HEK293 (cell line): ENCODE data around the gene FBLL1.

Experiments
- GLIS2 ChIP-seq: fragments of 450-650 bp; formaldehyde crosslinking; IDR thresholded peaks from 2 replicates; pipeline ENCODE4 v1.5.1; 2016; ENCODE audit warnings: missing biosample characterization, missing genetic modification characterization
- HOXA7 ChIP-seq: sonication (generic); formaldehyde crosslinking; IDR thresholded peaks from 2 replicates; pipeline ENCODE4 v1.8.1; 2022; ENCODE audit warnings: missing genetic modification reagents, borderline replicate concordance
- HOXC10 ChIP-seq: sonication (generic); formaldehyde crosslinking; IDR thresholded peaks from 2 replicates; pipeline ENCODE4 v1.8.1; 2023; ENCODE audit warnings: mild to moderate bottlenecking, missing genetic modification reagents
- IKZF3 ChIP-seq: fragments of 450-650 bp; IDR thresholded peaks from 2 replicates; pipeline ENCODE4 v1.5.0; 2018; ENCODE audit warnings: missing biosample characterization, mild to moderate bottlenecking, missing genetic modification characterization, moderate library complexity
- KLF10 ChIP-seq: fragments of 450-650 bp; IDR thresholded peaks from 2 replicates; pipeline ENCODE4 v1.5.1; 2018; ENCODE audit warnings: missing biosample characterization, mild to moderate bottlenecking, missing genetic modification characterization
- MZF1 ChIP-seq: fragments of 450-650 bp; formaldehyde crosslinking; IDR thresholded peaks from 2 replicates; pipeline ENCODE4 v1.5.1; 2017; ENCODE audit warnings: missing biosample characterization, missing genetic modification characterization, borderline replicate concordance
- PRDM1 ChIP-seq: fragments of 450-650 bp; formaldehyde crosslinking; IDR thresholded peaks from 2 replicates; pipeline ENCODE4; 2016; ENCODE audit warnings: missing biosample characterization, missing genetic modification characterization
- SP2 ChIP-seq: fragments of 450-650 bp; formaldehyde crosslinking; IDR thresholded peaks from 2 replicates; pipeline ENCODE4 v1.5.1; 2016; ENCODE audit warnings: missing biosample characterization, missing genetic modification characterization
- TRIM28 ChIP-seq: IDR thresholded peaks from 2 replicates; pipeline ENCODE4 v1.6.1; 2011; ENCODE audit warnings: low read length, control low read depth, borderline replicate concordance
- ZBTB10 ChIP-seq: fragments of 450-650 bp; formaldehyde crosslinking; IDR thresholded peaks from 2 replicates; pipeline ENCODE4 v1.5.1; 2016; ENCODE audit warnings: missing biosample characterization, missing genetic modification characterization
- ZBTB26 ChIP-seq: fragments of 450-650 bp; formaldehyde crosslinking; optimal IDR thresholded peaks from 2 replicates; pipeline ENCODE3; 2016; ENCODE audit warnings: missing biosample characterization, mild to moderate bottlenecking, missing genetic modification characterization
- ZEB2 ChIP-seq: fragments of 450-650 bp; formaldehyde crosslinking; IDR thresholded peaks from 2 replicates; pipeline ENCODE4 v1.5.1; 2016; ENCODE audit warnings: missing biosample characterization, missing genetic modification characterization
- ZNF133 ChIP-seq: fragments of 450-650 bp; formaldehyde crosslinking; IDR thresholded peaks from 2 replicates; pipeline ENCODE4 v1.5.1; 2016; ENCODE audit warnings: missing biosample characterization, missing genetic modification characterization
- ZNF23 ChIP-seq: fragments of 450-650 bp; formaldehyde crosslinking; IDR thresholded peaks from 2 replicates; pipeline ENCODE4 v1.5.1; 2016; ENCODE audit warnings: missing biosample characterization, missing genetic modification characterization, borderline replicate concordance
- ZNF341 ChIP-seq: fragments of 450-650 bp; formaldehyde crosslinking; IDR thresholded peaks from 2 replicates; pipeline ENCODE4; 2016; ENCODE audit warnings: low read depth, missing biosample characterization, missing genetic modification characterization
- ZNF521 ChIP-seq: fragments of 450-650 bp; formaldehyde crosslinking; IDR thresholded peaks from 2 replicates; pipeline ENCODE4 v1.5.1; 2017; ENCODE audit warnings: missing biosample characterization, mild to moderate bottlenecking, missing genetic modification characterization
- ZNF629 ChIP-seq: fragments of 450-650 bp; formaldehyde crosslinking; IDR thresholded peaks from 2 replicates; pipeline ENCODE4 v1.5.1; 2017; ENCODE audit warnings: missing biosample characterization, missing genetic modification characterization
- ZNF639 ChIP-seq: fragments of 450-650 bp; formaldehyde crosslinking; IDR thresholded peaks from 2 replicates; pipeline ENCODE4 v1.5.1; 2016; ENCODE audit warnings: missing biosample characterization, missing genetic modification characterization
- ZNF660 ChIP-seq: fragments of 450-650 bp; IDR thresholded peaks from 2 replicates; pipeline ENCODE4 v1.5.1; 2018; ENCODE audit warnings: missing biosample characterization, mild to moderate bottlenecking, missing genetic modification characterization
- ZNF776 ChIP-seq: fragments of 450-650 bp; formaldehyde crosslinking; IDR thresholded peaks from 2 replicates; pipeline ENCODE4 v1.5.0; 2017; ENCODE audit warnings: missing biosample characterization, missing genetic modification characterization, borderline replicate concordance
- ZNF791 ChIP-seq: fragments of 450-650 bp; formaldehyde crosslinking; IDR thresholded peaks from 2 replicates; pipeline ENCODE4 v1.5.1; 2016; ENCODE audit warnings: missing biosample characterization, missing genetic modification characterization
- TF ChIP-seq, protein P1 (sequence below): fragments of 450-650 bp; formaldehyde crosslinking; IDR thresholded peaks from 2 replicates; pipeline ENCODE4 v1.5.1; 2016; ENCODE audit warnings: missing biosample characterization, missing genetic modification characterization
- TF ChIP-seq, protein P2 (sequence below): fragments of 450-650 bp; formaldehyde crosslinking; IDR thresholded peaks from 2 replicates; pipeline ENCODE4 v1.5.1; 2017; ENCODE audit warnings: missing biosample characterization, missing genetic modification characterization
- TF ChIP-seq, protein P3 (sequence below): fragments of 450-650 bp; formaldehyde crosslinking; IDR thresholded peaks from 2 replicates; pipeline ENCODE4 v1.5.1; 2016; ENCODE audit warnings: missing biosample characterization, missing genetic modification characterization
- TF ChIP-seq, protein P4 (sequence below): fragments of 450-650 bp; formaldehyde crosslinking; IDR thresholded peaks from 2 replicates; pipeline ENCODE4 v1.5.1; 2016; ENCODE audit warnings: missing biosample characterization, missing genetic modification characterization
- TF ChIP-seq, protein P5 (sequence below): fragments of 450-650 bp; formaldehyde crosslinking; IDR thresholded peaks from 2 replicates; pipeline ENCODE4 v1.5.1; 2016; ENCODE audit warnings: missing biosample characterization, missing genetic modification characterization

Gene FBLL1

DNA sequence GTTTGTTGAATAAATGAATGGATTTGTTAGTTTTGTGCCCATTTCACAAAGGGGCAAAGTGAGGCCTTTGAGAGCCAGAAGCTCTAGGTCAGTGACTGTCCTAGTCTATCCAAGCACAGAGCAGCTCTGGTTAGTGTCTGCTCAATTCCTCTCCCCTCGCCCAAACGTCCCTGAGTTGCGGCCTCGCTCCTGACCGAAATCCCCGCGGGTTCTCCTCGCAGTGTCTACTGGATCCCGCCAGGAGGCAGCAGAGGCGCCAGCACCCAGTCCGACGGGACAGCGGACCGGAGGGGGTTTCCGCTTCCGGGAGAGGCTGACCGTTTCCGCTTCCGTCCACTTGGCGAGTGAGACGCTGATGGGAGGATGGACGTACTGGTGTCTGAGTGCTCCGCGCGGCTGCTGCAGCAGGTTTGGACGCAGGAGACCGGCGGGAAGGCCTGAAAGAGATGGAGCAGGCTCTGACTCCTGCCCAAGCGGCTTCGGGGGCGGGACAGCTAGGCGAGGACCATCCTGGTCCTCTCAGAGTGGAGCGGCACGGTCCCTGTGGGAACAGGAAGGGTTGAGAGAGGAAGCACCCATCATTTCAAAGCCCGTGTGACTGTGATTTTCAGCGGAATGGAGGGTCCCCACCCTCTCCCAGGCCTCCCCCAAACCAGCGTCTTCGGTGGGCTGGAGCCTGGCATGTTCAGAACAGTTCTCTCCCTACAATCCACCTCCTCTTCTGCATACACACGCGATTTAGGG is 42.8 kb upstream of the FBLL1 start, which contains the start of gene RARS1 (continued):
- no peak for TF ChIP-seq ZNF521 (tag by site-specific recombination)
- TF ChIP-seq ZEB2 (tag by site-specific recombination) = peak; percentile 40; the same call in 1 of the 2 replicates
- no peak for TF ChIP-seq ZNF341 (tag by site-specific recombination)
- peak; percentile 96 for TF ChIP-seq SP2 (tag by site-specific recombination)
- no peak for TF ChIP-seq ZNF133
- no peak for TF ChIP-seq HOXA7 (CRISPR knock-in tag)
- TF ChIP-seq, protein P1, sequence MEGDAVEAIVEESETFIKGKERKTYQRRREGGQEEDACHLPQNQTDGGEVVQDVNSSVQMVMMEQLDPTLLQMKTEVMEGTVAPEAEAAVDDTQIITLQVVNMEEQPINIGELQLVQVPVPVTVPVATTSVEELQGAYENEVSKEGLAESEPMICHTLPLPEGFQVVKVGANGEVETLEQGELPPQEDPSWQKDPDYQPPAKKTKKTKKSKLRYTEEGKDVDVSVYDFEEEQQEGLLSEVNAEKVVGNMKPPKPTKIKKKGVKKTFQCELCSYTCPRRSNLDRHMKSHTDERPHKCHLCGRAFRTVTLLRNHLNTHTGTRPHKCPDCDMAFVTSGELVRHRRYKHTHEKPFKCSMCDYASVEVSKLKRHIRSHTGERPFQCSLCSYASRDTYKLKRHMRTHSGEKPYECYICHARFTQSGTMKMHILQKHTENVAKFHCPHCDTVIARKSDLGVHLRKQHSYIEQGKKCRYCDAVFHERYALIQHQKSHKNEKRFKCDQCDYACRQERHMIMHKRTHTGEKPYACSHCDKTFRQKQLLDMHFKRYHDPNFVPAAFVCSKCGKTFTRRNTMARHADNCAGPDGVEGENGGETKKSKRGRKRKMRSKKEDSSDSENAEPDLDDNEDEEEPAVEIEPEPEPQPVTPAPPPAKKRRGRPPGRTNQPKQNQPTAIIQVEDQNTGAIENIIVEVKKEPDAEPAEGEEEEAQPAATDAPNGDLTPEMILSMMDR (tag by site-specific recombination) = peak; percentile 98
- TF ChIP-seq ZBTB26 (tag by site-specific recombination) = peak; percentile 23
- TF ChIP-seq, protein P2, sequence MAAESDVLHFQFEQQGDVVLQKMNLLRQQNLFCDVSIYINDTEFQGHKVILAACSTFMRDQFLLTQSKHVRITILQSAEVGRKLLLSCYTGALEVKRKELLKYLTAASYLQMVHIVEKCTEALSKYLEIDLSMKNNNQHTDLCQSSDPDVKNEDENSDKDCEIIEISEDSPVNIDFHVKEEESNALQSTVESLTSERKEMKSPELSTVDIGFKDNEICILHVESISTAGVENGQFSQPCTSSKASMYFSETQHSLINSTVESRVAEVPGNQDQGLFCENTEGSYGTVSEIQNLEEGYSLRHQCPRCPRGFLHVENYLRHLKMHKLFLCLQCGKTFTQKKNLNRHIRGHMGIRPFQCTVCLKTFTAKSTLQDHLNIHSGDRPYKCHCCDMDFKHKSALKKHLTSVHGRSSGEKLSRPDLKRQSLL (tag by site-specific recombination) = peak; percentile 74
- TF ChIP-seq PRDM1 (tag by site-specific recombination) = no peak
- TF ChIP-seq, protein P3, sequence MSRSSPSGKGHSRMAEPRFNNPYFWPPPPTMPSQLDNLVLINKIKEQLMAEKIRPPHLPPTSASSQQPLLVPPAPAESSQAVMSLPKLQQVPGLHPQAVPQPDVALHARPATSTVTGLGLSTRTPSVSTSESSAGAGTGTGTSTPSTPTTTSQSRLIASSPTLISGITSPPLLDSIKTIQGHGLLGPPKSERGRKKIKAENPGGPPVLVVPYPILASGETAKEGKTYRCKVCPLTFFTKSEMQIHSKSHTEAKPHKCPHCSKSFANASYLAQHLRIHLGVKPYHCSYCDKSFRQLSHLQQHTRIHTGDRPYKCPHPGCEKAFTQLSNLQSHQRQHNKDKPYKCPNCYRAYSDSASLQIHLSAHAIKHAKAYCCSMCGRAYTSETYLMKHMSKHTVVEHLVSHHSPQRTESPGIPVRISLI (tag by site-specific recombination) = no peak
- TF ChIP-seq, protein P4, sequence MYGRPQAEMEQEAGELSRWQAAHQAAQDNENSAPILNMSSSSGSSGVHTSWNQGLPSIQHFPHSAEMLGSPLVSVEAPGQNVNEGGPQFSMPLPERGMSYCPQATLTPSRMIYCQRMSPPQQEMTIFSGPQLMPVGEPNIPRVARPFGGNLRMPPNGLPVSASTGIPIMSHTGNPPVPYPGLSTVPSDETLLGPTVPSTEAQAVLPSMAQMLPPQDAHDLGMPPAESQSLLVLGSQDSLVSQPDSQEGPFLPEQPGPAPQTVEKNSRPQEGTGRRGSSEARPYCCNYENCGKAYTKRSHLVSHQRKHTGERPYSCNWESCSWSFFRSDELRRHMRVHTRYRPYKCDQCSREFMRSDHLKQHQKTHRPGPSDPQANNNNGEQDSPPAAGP (tag by site-specific recombination) = peak; percentile 51; the same call in 1 of the 2 replicates
- TF ChIP-seq ZNF791 (tag by site-specific recombination) = no peak
- no peak for TF ChIP-seq KLF10 (tag by site-specific recombination)
- TF ChIP-seq GLIS2 (tag by site-specific recombination) = no peak
- 0 out of 2 replicates have a peak, but pooled peaks have one; percentile 50 for TF ChIP-seq MZF1 (tag by site-specific recombination)
- TF ChIP-seq ZNF23 = no peak
- TF ChIP-seq TRIM28 = 0 out of 2 replicates have a peak, but pooled peaks have one; percentile 25
- TF ChIP-seq ZNF639 (tag by site-specific recombination) = no peak
- TF ChIP-seq ZNF660 = peak; percentile 77; the same call in 1 of the 2 replicates
- peak; percentile 80 for TF ChIP-seq ZNF629
- no peak for TF ChIP-seq HOXC10 (CRISPR knock-in tag)
- TF ChIP-seq ZNF776 (tag by site-specific recombination) = no peak
- TF ChIP-seq, protein P5, sequence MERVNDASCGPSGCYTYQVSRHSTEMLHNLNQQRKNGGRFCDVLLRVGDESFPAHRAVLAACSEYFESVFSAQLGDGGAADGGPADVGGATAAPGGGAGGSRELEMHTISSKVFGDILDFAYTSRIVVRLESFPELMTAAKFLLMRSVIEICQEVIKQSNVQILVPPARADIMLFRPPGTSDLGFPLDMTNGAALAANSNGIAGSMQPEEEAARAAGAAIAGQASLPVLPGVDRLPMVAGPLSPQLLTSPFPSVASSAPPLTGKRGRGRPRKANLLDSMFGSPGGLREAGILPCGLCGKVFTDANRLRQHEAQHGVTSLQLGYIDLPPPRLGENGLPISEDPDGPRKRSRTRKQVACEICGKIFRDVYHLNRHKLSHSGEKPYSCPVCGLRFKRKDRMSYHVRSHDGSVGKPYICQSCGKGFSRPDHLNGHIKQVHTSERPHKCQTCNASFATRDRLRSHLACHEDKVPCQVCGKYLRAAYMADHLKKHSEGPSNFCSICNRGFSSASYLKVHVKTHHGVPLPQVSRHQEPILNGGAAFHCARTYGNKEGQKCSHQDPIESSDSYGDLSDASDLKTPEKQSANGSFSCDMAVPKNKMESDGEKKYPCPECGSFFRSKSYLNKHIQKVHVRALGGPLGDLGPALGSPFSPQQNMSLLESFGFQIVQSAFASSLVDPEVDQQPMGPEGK (tag by site-specific recombination) = peak; percentile 46
- TF ChIP-seq ZBTB10 (tag by site-specific recombination) = no peak
- peak; percentile 49; the same call in 1 of the 2 replicates for TF ChIP-seq IKZF3 (tag by site-specific recombination)
